ENCODE results near the gene AAK1.
"Not testable (repeated sequence)": the region's sequence is repeated elsewhere in the genome, so short reads cannot be mapped to it uniquely, and the experiment has no call there.

Gene AAK1

GRCh38 chr2:69600425-69600824 is 43.1 kb downstream of the AAK1 start:
- DNase-seq (ENCODE audit: low read depth), result no peak

DNA sequence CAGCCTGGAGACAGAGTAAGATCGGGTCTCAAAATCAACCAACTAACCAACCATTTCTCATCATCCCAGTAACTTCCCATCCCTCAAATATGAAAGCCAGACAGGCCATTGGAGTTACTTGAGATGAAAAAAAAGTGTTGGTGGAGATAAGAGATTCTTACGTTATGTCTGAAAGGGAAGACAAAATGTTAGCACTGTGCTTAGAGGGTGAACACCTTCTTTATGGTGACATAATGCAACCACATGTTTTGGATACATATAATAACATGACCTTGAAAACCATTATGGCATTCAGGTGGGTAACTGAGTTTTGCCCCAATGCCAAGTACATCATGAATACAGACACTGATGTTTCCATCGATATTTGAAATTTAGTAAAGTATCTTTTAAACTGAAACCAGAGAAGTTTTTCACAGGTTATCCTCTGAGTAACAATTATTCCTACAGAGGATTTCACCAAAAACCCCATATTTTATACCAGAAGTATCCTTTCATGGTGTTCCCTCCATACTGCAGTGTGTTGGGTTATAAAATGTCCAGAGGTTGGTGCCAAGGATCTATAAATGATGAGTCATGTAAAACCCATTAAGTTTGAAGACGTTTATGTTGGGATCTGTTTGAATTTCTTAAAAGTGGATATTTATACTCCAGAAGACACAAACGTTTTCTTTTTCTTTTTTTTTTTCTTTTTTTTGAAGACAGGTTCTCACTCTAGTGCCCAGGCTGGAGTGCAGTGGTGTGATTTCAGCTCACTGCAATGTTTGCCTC is 45.5 kb downstream of the AAK1 start:
- no peak for DNase-seq (ENCODE audit: low read depth)

DNA sequence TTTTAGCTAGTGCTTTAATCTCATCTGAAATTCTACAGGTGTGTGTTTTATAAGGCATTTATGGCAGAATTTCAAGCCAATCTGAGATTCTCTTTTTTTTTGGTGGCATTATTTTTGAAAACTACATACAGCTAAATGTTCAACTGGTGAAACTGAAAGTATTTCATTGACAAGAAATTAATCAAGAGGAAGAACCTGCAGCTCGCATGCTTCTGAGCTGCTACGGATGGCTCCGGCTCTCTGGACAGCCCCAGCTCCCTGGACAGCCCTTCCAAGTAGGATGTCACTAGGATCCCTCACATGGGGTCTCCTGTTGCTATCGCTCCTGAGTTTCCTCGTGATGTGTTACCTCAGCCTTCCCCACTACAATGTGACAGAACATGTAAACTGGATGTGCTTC is 46.4 kb downstream of the AAK1 start:
- DNase-seq (ENCODE audit: low read depth), result no peak

GRCh38 chr2:69594341-69594740 is 49.2 kb downstream of the AAK1 start:
- no peak for DNase-seq (ENCODE audit: low read depth)

DNA sequence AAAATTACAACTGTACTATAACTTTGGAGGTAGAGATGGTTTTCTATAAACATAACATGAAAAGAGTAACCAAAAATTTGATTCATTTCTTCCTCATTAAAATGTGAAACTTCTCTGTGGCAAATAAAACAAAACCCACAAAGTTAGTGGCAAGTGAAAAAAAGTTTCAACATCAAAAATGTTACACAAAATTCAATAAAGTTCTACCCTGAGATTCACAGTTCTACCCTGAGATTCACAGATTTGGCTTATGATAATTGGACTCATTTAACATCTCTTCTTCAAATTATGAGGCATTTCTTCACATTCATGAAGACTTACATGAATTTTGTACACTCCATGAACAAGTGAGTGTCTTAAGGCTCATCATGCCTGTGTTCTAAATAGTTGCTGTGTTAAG is 51.0 kb downstream of the AAK1 start:
- no peak for DNase-seq (ENCODE audit: low read depth)

GRCh38 chr2:69589973-69590652 is 53.4 kb downstream of the AAK1 start:
- DNase-seq (ENCODE audit: low read depth), result no peak

DNA sequence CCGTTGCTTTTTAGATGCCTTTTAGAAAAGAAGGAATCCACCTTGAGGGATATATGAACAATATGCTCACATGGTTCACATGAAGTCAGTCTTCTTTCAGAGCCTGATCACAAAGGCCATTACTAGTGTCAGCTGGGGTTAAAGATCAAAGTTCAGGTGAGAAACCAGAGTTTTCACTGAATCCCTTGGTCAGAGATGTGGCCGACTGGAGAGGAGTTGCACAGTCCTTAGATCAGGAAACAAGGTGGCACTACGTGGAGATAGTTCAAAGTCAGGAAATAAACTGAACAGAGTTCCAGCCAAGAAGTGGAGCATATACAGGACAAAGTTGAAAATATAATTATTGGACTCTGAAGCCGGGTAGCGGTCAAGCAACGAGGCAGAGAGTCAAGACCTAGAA is 54.6 kb downstream of the AAK1 start:
- DNase-seq (ENCODE audit: low read depth), result no peak

- DNase-seq (ENCODE audit: low read depth), result no peak
Observed at GRCh38 chr2:69588403-69588802, 55.1 kb downstream of the AAK1 start.

GRCh38 chr2:69585855-69586555 is 57.5 kb downstream of the AAK1 start:
- no peak for DNase-seq (ENCODE audit: low read depth)

DNA sequence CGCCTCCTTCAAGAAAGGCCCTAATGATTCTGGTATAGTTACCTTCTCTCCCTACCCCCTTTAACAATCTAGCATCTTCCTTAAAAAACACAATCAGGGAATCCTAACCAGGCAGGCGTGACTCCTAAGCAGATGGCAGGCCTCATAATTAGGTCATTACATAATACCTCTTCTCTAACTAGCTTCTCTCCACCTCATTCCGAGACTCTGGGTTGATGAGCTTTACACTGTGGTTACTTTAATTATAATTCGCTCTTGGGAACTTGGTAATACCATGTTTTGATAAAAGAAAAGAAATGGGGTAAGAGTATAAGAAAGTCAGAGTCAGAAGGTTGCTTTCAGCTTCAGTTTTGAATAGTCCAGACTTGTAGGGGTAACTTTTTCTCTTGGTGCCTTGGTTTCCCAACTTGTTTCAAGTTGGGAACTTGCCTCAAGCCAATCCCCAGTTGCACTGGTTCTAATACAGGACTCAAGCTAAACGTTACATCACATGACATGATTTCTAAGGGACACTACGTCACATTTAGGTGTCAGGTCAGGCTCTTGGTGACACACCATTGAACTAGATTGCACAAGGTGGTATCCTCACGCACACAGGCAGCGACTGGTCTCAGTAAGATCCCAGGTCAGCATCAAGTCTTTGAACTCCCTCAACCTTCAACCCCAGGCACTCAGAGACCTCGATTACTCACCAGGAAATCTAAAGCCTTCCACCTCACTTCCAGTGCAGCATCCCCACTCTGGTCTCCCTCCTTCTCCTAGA is 59.2 kb downstream of the AAK1 start:
- DNase-seq (ENCODE audit: low read depth), result no peak

GRCh38 chr2:69583321-69583833 is 60.2 kb downstream of the AAK1 start:
- no peak for DNase-seq (ENCODE audit: low read depth)

- DNase-seq (ENCODE audit: low read depth), result no peak
Observed at GRCh38 chr2:69582582-69583176, 60.9 kb downstream of the AAK1 start.

- DNase-seq (ENCODE audit: low read depth), result no peak
Observed at GRCh38 chr2:69581774-69582581, 61.6 kb downstream of the AAK1 start.

DNA sequence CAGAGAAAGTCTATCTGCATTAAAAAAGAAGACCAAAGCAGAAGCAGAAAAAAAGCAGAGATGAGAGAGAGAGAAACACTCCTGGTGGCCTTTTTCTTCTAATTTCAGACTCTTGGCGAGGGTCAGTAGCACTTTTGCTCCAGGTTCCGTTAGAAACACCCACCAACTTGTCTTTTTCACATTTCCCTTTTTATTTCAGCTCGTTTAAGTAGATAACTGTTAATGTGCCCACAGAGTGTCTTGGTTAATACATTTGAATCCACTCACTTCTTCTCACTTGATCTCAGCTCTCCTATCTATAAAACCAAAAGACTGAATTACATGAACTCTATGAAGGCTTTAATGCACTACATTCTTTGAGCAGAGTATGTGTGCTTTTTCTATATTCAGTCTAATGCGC is 63.1 kb downstream of the AAK1 start:
- no peak for DNase-seq (ENCODE audit: low read depth)

- no peak for DNase-seq (ENCODE audit: low read depth)
Observed at GRCh38 chr2:69579536-69579935, 64.0 kb downstream of the AAK1 start.

DNA sequence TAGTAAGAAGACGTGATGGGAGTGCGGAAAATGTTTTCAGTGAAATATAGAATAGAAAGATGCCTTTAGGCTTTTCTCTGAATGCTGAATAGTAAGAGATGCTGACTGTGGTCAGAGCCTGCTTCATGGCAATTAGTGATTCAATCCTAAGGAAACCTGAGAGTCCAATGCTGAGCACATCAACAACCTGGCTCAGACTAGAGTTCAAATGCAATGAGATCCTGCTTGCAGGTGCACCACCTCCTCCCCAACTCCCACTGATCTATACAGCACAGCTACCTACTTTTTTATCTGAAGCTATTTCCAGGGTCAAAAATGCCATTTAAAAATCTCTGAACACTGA is 65.4 kb downstream of the AAK1 start:
- no peak for DNase-seq (ENCODE audit: low read depth)

DNA sequence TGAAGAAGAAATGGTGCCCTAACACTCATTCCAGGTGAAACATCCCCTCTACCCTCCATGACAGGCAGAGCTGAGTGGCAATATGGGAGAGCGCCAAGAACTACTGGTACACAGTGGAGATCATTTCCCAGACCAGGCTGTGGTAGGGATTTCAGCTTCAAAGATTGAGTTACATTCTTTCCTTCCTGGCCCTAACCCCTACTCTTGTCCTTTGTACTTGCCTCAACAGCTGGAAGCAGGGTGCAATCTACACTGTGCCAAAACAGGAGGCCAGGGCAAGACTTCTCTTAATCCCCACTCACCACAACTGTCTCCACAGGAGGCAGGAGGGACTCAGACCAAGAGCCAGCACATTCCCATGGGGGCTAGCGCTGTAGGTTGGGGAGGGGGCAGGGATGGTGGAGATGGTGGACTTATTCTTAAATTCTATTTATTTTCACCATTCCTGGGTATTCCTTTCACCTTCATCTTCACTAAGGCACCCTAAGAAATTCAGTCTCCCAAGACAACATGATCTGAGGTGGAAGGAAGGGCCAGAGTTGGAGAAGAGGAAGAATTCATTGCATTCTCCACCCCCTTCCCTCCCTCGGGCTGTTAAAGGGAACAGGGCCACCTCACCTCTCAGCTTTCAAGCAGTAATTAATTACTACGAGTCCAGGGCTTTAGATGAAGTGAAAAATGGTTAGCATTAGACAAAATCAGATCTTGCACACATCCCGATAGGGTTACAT is 65.9 kb downstream of the AAK1 start:
- DNase-seq (ENCODE audit: low read depth), result no peak

DNA sequence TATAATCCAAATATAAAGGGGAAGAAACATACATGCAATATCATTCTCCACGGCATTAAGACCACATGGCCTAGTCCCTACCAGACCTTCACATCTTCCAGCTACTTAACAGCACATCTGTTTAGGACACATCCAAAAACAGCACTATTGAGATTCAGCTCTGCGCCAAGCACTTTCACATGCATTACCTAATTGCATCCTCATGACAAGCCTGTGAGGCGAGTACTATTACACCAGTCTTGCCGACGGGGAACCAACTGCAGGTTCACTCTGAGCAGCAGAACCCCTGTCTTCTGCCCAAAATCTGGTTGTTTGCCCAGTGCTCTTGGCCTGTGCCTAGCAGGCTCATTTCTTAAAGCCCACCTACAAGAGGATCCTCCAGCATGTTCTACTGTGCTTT is 66.7 kb downstream of the AAK1 start:
- no peak for DNase-seq (ENCODE audit: low read depth)

- DNase-seq (ENCODE audit: low read depth), result no peak
Observed at GRCh38 chr2:69575926-69576325, 67.6 kb downstream of the AAK1 start.

DNA sequence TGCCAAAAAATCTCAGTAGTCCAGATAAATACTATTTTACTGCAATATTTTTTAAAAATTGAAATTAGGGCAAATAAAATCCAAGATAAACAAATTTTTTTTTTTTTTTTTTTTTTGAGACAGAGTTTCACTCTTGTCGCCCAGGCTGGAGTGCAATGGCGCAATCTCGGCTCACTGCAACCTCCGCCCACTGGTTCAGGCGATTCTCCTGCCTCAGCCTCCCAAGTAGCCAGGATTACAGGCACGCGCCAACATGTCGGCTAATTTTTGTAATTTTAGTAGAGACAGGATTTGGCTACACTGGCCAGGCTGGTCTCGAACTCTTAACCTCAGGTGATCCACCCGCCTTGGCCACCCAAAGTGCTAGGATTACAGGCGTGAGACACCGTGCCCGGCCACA is 68.2 kb downstream of the AAK1 start:
- DNase-seq (ENCODE audit: low read depth), result not testable (repeated sequence)
